Keratinocyte (primary cell): ENCODE results near the gene MSANTD2. TPM values are rescaled to one million over a fixed set of nuclear protein-coding genes. Genes with fewer than 3 reads are reported as not detected.

Experiments used
- DNase-seq: peaks from one replicate; pipeline ENCODE4 v3.0.0-alpha.2; 2011; ENCODE audit warnings: low read depth, missing footprints, low spot score
- FAIRE-seq: peaks from 2 replicates; lab custom pipeline; 2011; peaks lifted over from hg19 to GRCh38; lab: Jason Lieb, UNC
- H2AFZ ChIP-seq: 2 replicates; pipeline ENCODE4 v1.6.0; 2012; ENCODE audit warnings: low read length, control low read depth, inconsistent platforms; ENCODE audit not compliant: control insufficient read depth
- H3K27ac ChIP-seq: 2 replicates; pipeline ENCODE4 v1.5.1; 2011; ENCODE audit warnings: low read length; ENCODE audit not compliant: control insufficient read depth, insufficient read depth
- H3K27me3 ChIP-seq: 3 replicates; pipeline ENCODE4 v1.6.0; 2011; ENCODE audit warnings: low read length; ENCODE audit not compliant: control insufficient read depth, insufficient read depth; ENCODE audit errors: extremely low read depth
- H3K36me3 ChIP-seq, 2 experiments: 2 replicates in 1 of 2; 3 replicates in 1 of 2; pipeline ENCODE4 v1.5.1; 2011; ENCODE audit warnings: low read length in 2 of 2, mild to moderate bottlenecking in 1 of 2; ENCODE audit not compliant: control insufficient read depth in 2 of 2, insufficient read depth in 2 of 2; ENCODE audit errors: extremely low read depth in 1 of 2
- H3K4me1 ChIP-seq: 3 replicates; pipeline ENCODE4 v1.5.1; 2011; ENCODE audit warnings: low read length; ENCODE audit not compliant: control insufficient read depth, insufficient read depth; ENCODE audit errors: extremely low read depth
- H3K4me2 ChIP-seq: 3 replicates; pipeline ENCODE4 v1.6.0; 2011; ENCODE audit warnings: low read depth, low read length; ENCODE audit not compliant: control insufficient read depth, insufficient read depth; ENCODE audit errors: extremely low read depth
- H3K4me3 ChIP-seq, 3 experiments: fragments of 200-600 bp in 1 of 3; sonication (generic) in 1 of 3; 2 replicates in 2 of 3; 3 replicates in 1 of 3; pipeline ENCODE4 v1.5.1; 2011 to 2016; ENCODE audit warnings: low read length in 3 of 3, mild to moderate bottlenecking in 3 of 3, control low read depth in 2 of 3, inconsistent platforms in 1 of 3, low read depth in 1 of 3, mixed read lengths in 1 of 3, mixed run types in 1 of 3, moderate library complexity in 1 of 3; ENCODE audit not compliant: control insufficient read depth in 2 of 3, insufficient read depth in 2 of 3; ENCODE audit errors: extremely low read depth in 1 of 3
- H3K79me2 ChIP-seq: 2 replicates; pipeline ENCODE4 v1.6.0; 2012; ENCODE audit warnings: low read length; ENCODE audit not compliant: control insufficient read depth, insufficient read depth
- H3K9ac ChIP-seq: 3 replicates; pipeline ENCODE4 v1.6.0; 2011; ENCODE audit warnings: low read length; ENCODE audit not compliant: control insufficient read depth, insufficient read depth; ENCODE audit errors: extremely low read depth
- H3K9me1 ChIP-seq: 3 replicates; pipeline ENCODE4 v1.6.0; 2011; ENCODE audit warnings: low read length; ENCODE audit not compliant: control insufficient read depth, insufficient read depth; ENCODE audit errors: extremely low read depth
- H3K9me3 ChIP-seq: 2 replicates; pipeline ENCODE4 v1.5.1; 2012; ENCODE audit warnings: low read depth, low read length; ENCODE audit not compliant: control insufficient read depth
- H4K20me1 ChIP-seq: 3 replicates; pipeline ENCODE4 v1.6.0; 2011; ENCODE audit warnings: low read length; ENCODE audit not compliant: control insufficient read depth, insufficient read depth; ENCODE audit errors: extremely low read depth
- EZH2 ChIP-seq: IDR thresholded peaks from one replicate; pipeline ENCODE4 v1.6.1; 2012; ENCODE audit warnings: inconsistent platforms, mild to moderate bottlenecking, low read length, moderate library complexity
- dilution Hi-C: fragments of 300-500 bp; cut with MboI; formaldehyde crosslinking; loops from one replicate; pipeline ENCODE4 v1.7.0; 2020; ENCODE audit warnings: low sequenced_read_pairs; ENCODE audit not compliant: extremely low pct_ligation_motif_present
- polyA plus RNA-seq, 5 experiments: library from polyadenylated mRNA; depleted of rRNA in 3 of 5; stranded (reverse) in 3 of 5; stranded (forward) in 1 of 5; unstranded in 1 of 5; fragments of >200 nt; gene quantifications; 1 replicate in 1 of 5; 2 replicates in 3 of 5; 3 replicates in 1 of 5; pipeline versions ENCODE4 v1.2.1 to v1.2.3, GENCODE V29; 2011 to 2012; ENCODE audit warnings: missing spikeins in 2 of 5, low read depth in 1 of 5, low replicate concordance in 1 of 5
- TF ChIP-seq, protein P1 (sequence below), 3 experiments: IDR thresholded peaks in 1 of 3; conservative IDR thresholded peaks in 1 of 3; optimal IDR thresholded peaks in 1 of 3; 2 replicates in 2 of 3; 3 replicates in 1 of 3; pipeline versions ENCODE3 to v1.5.1; 2011; ENCODE audit warnings: low read length in 3 of 3, mild to moderate bottlenecking in 3 of 3, moderate library complexity in 2 of 3, control low read depth in 1 of 3, inconsistent platforms in 1 of 3; ENCODE audit not compliant: insufficient read depth in 2 of 3; ENCODE audit errors: extremely low read depth in 1 of 3

MSANTD2 gene
- polyA plus RNA-seq, 1 donor (not counting 4 experiments of a cell fraction or from before 2014, with no cell fraction given): 6.6 TPM

- Histone ChIP-seq H2AFZ (peak overlapping the region; percentile 58), H3K79me2 (no peaks in the 10 kb centered on the region), H3K4me1 (peaks cover 7% of the 10 kb centered on the region), H4K20me1 (no peaks in the 10 kb centered on the region), H3K27me3 (peaks cover 66% of the 10 kb centered on the region), H3K9me1 (no peaks in the 10 kb centered on the region), H3K4me2 (peak overlapping the region; percentile 85), H3K27ac (no peak overlapping the region), H3K9ac (peak overlapping the region; percentile 24), H3K9me3 (no peaks in the 10 kb centered on the region), H3K4me3 (peak overlapping the region; percentile 25 to 67 (median 65)), H3K36me3 (no peaks in the 10 kb centered on the region)
- peak; percentile 76 for TF ChIP-seq EZH2
- TF ChIP-seq, protein P1, sequence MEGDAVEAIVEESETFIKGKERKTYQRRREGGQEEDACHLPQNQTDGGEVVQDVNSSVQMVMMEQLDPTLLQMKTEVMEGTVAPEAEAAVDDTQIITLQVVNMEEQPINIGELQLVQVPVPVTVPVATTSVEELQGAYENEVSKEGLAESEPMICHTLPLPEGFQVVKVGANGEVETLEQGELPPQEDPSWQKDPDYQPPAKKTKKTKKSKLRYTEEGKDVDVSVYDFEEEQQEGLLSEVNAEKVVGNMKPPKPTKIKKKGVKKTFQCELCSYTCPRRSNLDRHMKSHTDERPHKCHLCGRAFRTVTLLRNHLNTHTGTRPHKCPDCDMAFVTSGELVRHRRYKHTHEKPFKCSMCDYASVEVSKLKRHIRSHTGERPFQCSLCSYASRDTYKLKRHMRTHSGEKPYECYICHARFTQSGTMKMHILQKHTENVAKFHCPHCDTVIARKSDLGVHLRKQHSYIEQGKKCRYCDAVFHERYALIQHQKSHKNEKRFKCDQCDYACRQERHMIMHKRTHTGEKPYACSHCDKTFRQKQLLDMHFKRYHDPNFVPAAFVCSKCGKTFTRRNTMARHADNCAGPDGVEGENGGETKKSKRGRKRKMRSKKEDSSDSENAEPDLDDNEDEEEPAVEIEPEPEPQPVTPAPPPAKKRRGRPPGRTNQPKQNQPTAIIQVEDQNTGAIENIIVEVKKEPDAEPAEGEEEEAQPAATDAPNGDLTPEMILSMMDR (optimal IDR thresholded peaks at IDR 0.05 in 1 of 3, IDR thresholded peaks at IDR 0.05 in 1 of 3, conservative IDR thresholded peaks at IDR 0.05 in 1 of 3; ENCODE audit: extremely low read depth in 1 of 3, insufficient read depth in 2 of 3, low read length in 3 of 3): peak; percentile 26 to 49 (median 42)
- FAIRE-seq: no peak
- dilution Hi-C loops: no loop called here
- no peak for DNase-seq
Observed at GRCh38 chr11:124740277-124740882, 59.8 kb downstream of the MSANTD2 start.

- Histone ChIP-seq H3K4me1 (peaks cover 7% of the 10 kb centered on the region), H3K4me2 (peak within 1 kb of the TSS; percentile 85), H3K9me1 (no peaks in the 10 kb centered on the region), H3K27ac (no peak within 1 kb of the TSS), H4K20me1 (no peaks in the 10 kb centered on the region), H3K79me2 (no peaks in the 10 kb centered on the region), H3K27me3 (peaks cover 59% of the 10 kb centered on the region), H3K9ac (peak within 1 kb of the TSS; percentile 24), H3K36me3 (no peaks in the 10 kb centered on the region), H2AFZ (peak within 1 kb of the TSS; percentile 69), H3K4me3 (peak within 1 kb of the TSS; percentile 25 to 71 (median 65)), H3K9me3 (no peaks in the 10 kb centered on the region)
- DNase-seq (peak; percentile 23), FAIRE-seq (peak; percentile 48)
- dilution Hi-C loops: no loop called here
- TF ChIP-seq, protein P1 (optimal IDR thresholded peaks at IDR 0.05 in 1 of 3, IDR thresholded peaks at IDR 0.05 in 1 of 3, conservative IDR thresholded peaks at IDR 0.05 in 1 of 3; ENCODE audit: extremely low read depth in 1 of 3, insufficient read depth in 2 of 3, low read length in 3 of 3): no peak
- peak; percentile 76 for TF ChIP-seq EZH2
Observed at GRCh38 chr11:124739479-124740276, 60.5 kb downstream of the MSANTD2 start, which contains the start of gene NRGN. Gene NRGN (plus strand): TSS chr11:124739942. CDS start chr11:124740085, 143 bp downstream.
